ENCODE results near the gene ARHGEF17.
"Not testable (repeated sequence)": the region's sequence is repeated elsewhere in the genome, so short reads cannot be mapped to it uniquely, and the experiment has no call there.

Gene ARHGEF17

GRCh38 chr11:73274191-73274590, 33.9 kb upstream of the ARHGEF17 start:
- DNase-seq, result not testable (repeated sequence)

DNA sequence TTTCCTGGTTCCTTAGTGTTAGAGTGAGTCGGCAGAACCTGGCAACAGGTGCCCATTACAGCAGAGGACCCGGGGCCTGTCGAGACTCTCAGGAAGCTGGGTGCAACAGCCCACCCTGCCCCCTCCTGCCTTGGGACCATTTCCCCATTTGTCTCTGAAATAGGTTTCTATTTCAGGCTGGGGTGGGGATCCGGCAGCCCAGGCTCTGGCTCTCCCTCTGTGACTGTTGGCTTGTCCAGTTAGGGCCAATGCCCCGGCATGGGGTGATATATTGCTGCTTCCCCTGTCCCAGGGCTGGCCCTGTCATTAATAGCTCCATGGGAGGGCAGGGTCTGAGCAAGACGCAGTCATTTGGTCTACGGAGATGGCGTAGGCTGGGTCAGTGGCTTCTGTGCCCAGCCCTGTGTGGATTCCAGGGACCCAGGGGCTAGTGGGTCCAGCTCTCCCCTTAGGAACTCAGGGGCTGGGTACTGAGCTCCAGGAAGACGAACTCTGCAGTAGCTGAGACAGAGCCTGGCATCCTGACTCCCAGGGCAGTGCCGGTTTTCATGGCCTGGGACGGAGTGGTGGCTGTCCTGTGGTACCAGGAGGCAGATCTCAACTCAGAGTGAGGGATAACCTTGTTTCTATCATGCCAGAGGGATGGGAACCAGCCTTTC, 33.2 kb upstream of the ARHGEF17 start:
- DNase-seq, result peak in 1 of 2 experiments; percentile 28

GRCh38 chr11:73275381-73275750, 32.7 kb upstream of the ARHGEF17 start:
- no peak for DNase-seq

- no peak for DNase-seq
Measured at GRCh38 chr11:73277467-73277866, 30.6 kb upstream of the ARHGEF17 start.

GRCh38 chr11:73280626-73281025, 27.4 kb upstream of the ARHGEF17 start:
- no peak for DNase-seq

- peak; percentile 41 to 48 for DNase-seq
Measured at GRCh38 chr11:73281201-73281741, 26.8 kb upstream of the ARHGEF17 start.

GRCh38 chr11:73281796-73282660, 26.0 kb upstream of the ARHGEF17 start:
- no peak for DNase-seq

DNA sequence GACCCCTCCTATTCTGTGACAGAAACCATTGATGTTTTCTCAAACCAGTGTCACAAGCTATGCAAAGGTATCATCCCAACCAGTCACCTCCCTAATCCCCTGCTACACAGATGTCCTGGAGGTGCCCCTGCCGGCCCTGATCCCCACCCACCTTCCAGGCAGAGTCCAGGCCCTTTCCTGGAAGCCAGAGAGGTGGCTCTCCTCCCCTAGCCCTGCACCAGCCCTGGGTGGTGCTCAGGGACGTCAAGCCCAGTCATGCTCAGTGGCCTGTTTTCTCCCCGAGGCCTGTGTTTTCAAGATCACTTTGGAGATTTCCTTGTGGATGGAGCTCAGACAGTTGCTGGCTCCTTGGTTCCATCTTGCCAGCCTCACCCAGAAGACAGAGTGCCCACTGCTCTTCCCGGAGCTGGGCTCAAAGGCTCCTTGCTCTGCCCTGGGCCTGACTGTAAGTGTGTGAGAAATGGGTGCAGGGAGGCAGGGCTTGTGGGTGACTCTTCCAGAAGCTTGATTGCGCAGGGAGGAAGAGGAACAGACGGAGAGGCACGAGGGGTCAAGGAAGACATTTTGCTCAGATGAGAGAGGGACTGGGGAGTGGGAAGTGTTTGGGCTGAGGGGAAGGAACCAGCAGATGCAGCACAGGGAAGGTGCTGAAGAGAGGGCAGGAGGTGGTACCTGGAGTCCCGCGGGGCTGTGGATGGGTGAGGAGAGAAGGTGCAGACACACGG, 24.6 kb upstream of the ARHGEF17 start:
- DNase-seq, result no peak

DNA sequence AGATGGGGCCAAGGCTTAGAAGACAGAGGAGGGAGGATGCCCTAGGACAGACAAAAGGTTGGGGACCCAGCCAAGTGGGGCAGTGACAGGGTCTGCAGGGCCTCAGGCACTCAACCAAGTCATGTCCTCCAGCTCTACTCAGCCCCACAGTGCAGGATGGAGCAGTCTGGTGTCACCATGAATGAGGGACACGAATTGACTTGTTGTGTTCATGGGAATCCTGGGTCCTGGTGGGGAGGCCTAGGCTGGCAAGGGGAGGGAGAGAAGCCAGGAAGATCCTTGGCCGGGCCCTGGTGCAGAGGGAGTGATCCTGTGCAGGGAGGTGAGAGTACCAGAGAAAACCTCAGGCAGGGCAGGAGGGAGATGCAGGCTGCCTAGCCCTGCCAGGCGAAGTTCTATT, 24.0 kb upstream of the ARHGEF17 start:
- DNase-seq, result no peak

DNA sequence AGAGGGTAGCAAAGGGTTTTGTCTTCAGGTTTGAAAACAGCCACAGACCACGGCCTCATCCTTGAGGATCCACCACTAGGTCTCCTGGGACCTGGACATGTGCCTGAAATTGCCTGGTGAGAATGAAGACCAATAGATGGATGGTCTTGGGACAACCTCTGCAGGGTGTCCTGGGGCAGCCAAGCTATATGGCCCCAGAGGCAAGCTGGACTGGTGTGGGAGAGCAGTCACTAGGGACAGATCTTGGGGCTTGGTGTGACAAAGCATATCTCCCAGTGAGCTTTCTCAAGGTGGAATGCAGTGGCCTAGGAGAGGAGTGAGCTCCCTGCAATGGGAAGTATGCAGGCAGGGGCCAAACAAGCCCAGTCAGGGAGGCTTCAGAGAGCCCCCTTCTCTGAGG, 22.4 kb upstream of the ARHGEF17 start:
- DNase-seq, result no peak

- DNase-seq, result no peak
Measured at GRCh38 chr11:73286240-73286810, 21.8 kb upstream of the ARHGEF17 start.

GRCh38 chr11:73287400-73288101, 20.5 kb upstream of the ARHGEF17 start:
- no peak for DNase-seq

DNA sequence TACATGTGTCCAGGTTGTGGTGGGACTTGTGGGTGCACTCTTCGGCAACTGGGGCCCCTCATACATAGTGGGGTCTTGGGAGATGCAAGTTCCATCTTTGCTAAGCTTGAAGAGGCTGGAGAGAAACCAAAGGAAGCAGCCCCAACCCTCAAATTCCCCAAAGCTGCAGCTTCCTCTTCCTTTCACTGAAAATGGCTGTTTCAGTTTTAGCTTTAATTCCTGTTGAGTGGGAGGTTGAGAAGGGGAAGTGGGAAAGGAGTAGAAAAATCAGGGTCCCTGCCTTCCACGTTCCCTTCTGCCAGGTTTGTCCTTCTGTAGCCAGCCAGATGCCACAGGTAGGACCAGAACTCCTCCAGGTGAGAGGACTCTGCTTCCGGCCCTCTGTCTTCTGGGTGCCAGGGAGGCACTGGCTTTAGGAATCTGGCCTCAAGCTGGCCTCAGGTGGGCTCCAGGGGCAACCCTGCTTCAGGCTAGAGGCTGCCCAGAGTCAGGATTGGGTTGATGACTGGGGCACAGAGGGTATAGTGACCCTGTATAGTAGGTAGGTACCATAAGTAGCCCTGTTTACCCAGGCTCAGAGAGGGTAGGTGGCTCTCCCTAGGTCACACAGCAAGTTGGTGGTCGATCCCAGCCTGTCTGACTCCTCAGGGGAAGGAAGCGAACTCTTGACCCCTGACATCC, 19.7 kb upstream of the ARHGEF17 start:
- DNase-seq, result peak; percentile 83 to 89

DNA sequence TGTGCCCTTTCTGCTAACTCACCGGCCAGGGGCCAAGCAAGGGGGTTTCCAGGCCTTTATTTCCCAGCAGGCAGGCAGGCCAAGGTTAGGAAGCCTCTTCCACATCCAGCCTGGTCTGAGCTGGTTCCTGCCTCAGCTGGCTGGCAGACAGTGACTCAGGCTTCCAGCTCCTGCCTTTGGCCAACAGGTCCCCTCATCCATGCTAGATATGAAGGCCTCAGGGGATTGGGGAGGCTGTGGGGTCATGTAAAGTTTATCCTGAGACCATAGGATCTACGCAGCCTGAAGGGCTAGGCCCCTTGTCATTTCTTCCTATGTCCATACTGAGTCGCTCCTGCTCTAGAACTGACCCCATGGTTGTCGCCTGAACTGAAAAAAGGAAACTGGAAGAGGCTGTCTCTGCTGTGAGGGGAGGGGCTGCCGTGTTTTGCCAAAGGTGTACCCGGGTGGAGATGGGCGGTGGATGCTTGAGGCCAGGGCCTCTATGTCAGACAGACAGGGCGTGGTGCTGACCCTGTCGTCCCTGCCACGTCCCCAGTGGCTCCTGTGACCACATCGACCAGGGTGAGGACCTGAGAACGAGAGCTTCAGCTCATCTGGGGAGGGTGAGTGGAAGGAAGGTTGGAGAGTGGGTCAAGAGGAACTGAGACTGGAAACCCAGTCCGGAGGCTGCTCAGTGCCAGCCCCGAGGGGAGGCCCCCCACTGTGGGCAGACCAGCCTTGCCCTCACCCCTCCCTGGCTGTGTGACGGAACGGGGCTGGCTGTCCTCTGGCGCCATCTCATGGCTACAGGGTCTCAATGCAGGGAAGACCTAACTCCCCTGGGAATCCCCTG, 19.0 kb upstream of the ARHGEF17 start:
- peak; percentile 58 to 65 for DNase-seq

DNA sequence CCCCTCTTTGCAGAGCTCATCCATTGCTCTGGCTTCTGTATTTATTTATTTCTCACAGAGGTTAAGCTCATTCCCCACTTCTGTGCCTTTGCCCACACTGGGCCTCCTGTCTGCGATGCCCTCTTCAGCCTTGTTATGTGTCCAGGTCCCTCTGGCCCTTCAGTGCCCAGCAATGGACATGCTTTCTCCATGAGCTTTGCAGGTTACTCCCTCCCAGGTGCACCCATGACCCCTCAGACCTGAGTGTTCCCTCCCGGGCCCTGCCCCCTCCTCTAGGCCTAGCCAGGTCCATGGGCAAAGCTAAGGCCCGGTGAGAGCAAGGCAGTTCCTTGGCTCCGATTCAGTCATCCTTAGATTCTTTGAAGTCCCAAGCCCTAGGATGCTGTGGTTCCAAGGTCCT, 17.5 kb upstream of the ARHGEF17 start:
- DNase-seq, result no peak

- no peak for DNase-seq
Measured at GRCh38 chr11:73291196-73291595, 16.9 kb upstream of the ARHGEF17 start.

- DNase-seq, result peak in 1 of 2 experiments; percentile 44
Measured at GRCh38 chr11:73291781-73292524, 16.1 kb upstream of the ARHGEF17 start.

- peak; percentile 67 to 68 for DNase-seq
Measured at GRCh38 chr11:73292525-73292894, 15.6 kb upstream of the ARHGEF17 start.

GRCh38 chr11:73293356-73293936, 14.6 kb upstream of the ARHGEF17 start:
- no peak for DNase-seq

DNA sequence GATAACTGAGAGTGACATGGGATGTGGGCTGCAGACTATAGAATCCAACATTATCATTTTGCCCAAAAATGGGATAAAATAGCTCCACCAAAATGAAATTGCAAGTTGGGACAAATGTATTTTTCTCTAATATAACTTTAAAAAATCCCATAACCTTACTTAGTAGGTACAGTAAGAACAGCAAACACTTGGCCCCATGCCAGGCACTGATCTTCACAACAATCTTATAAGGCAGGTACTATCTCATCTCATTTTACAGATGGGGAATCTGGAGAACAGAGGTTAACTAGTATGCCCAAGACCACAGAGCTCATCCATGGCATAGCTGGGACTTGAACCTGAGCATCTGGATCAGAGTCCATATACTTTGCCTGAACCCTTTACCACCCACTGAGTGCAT, 13.5 kb upstream of the ARHGEF17 start:
- DNase-seq, result no peak
